GM23338 (cell line): ENCODE measurements around the gene KIAA1328. TPM values are rescaled to one million over a fixed set of nuclear protein-coding genes. Genes with fewer than 3 reads are reported as not detected.

Experiments
- ATAC-seq: fragments of 200-7000 bp; cut with Tn5 transposase; 3 replicates; pipeline ENCODE4 v1.9.1; 2020
- DNase-seq: peaks from one replicate; pipeline ENCODE4 v3.0.0-alpha.2; 2015; ENCODE audit warnings: low spot score
- H2AFZ ChIP-seq: fragments of 200-600 bp; sonication (generic); 2 replicates; pipeline ENCODE4 v1.8.0; 2016; ENCODE audit warnings: antibody characterized with exemption, mild to moderate bottlenecking, moderate library complexity
- H3F3A ChIP-seq: fragments of 200-600 bp; sonication (generic); replicated peaks from 2 replicates; pipeline ENCODE4 v1.8.0; 2017; ENCODE audit warnings: antibody characterized with exemption, mixed run types, low read depth
- H3K27ac ChIP-seq: fragments of 200-600 bp; sonication (generic); 2 replicates; pipeline ENCODE4 v1.6.1; 2016; ENCODE audit warnings: low read depth
- H3K27me3 ChIP-seq: fragments of 200-600 bp; sonication (generic); 2 replicates; pipeline ENCODE4 v1.8.0; 2016; ENCODE audit warnings: mild to moderate bottlenecking, mixed run types, moderate library complexity; ENCODE audit not compliant: insufficient read depth
- H3K36me3 ChIP-seq: fragments of 200-600 bp; sonication (generic); 2 replicates; pipeline ENCODE4 v1.8.0; 2016; ENCODE audit warnings: mild to moderate bottlenecking; ENCODE audit not compliant: insufficient read depth
- H3K4me1 ChIP-seq: fragments of 200-600 bp; sonication (generic); 2 replicates; pipeline ENCODE4 v1.8.0; 2016; ENCODE audit warnings: mild to moderate bottlenecking, moderate library complexity; ENCODE audit not compliant: insufficient read depth
- H3K4me2 ChIP-seq: fragments of 200-600 bp; sonication (generic); 2 replicates; pipeline ENCODE4 v1.7.1; 2017; ENCODE audit warnings: mixed run types
- H3K4me3 ChIP-seq: fragments of 200-600 bp; sonication (generic); 2 replicates; pipeline ENCODE4 v1.6.1; 2016; ENCODE audit warnings: mixed run types
- H3K79me2 ChIP-seq: fragments of 200-600 bp; sonication (generic); replicated peaks from 2 replicates; pipeline ENCODE4 v1.8.0; 2017; ENCODE audit warnings: mild to moderate bottlenecking; ENCODE audit not compliant: insufficient read depth
- H3K9me2 ChIP-seq: fragments of 200-600 bp; sonication (generic); 2 replicates; pipeline ENCODE4 v1.8.0; 2017; ENCODE audit not compliant: insufficient read depth
- H4K20me1 ChIP-seq: fragments of 200-600 bp; sonication (generic); replicated peaks from 2 replicates; pipeline ENCODE4 v1.8.0; 2017; ENCODE audit warnings: mild to moderate bottlenecking; ENCODE audit not compliant: insufficient read depth
- H3K27ac Mint-ChIP-seq: 2 replicates; pipeline ENCODE4 v1.8.0; 2020; ENCODE audit warnings: inconsistent platforms, mild to moderate bottlenecking, moderate library complexity, mixed read lengths
- H3K27me3 Mint-ChIP-seq: 3 replicates; pipeline ENCODE4 v1.8.0; 2022; ENCODE audit warnings: low read depth, mild to moderate bottlenecking, moderate library complexity, mixed read lengths, inconsistent platforms; ENCODE audit not compliant: insufficient read depth, poor library complexity
- H3K36me3 Mint-ChIP-seq: 3 replicates; pipeline ENCODE4 v1.8.0; 2021; ENCODE audit warnings: low read depth, mild to moderate bottlenecking, inconsistent platforms, moderate library complexity, mixed read lengths
- H3K4me1 Mint-ChIP-seq: 3 replicates; pipeline ENCODE4 v1.8.0; 2020; ENCODE audit warnings: mild to moderate bottlenecking, inconsistent platforms, mixed read lengths
- H3K4me3 Mint-ChIP-seq: 3 replicates; pipeline ENCODE4 v1.8.0; 2021; ENCODE audit warnings: moderate library complexity, mild to moderate bottlenecking, inconsistent platforms, mixed read lengths
- H3K9me3 Mint-ChIP-seq: 3 replicates; pipeline ENCODE4 v1.8.0; 2020; ENCODE audit warnings: moderate library complexity, mild to moderate bottlenecking, inconsistent platforms, mixed read lengths
- CREB1 ChIP-seq: fragments of 250-450 bp; sonication (Bioruptor Pico); IDR thresholded peaks from 2 replicates; pipeline ENCODE4 v1.5.0; 2020; ENCODE audit warnings: low read depth, mild to moderate bottlenecking, moderate library complexity
- EZH2 ChIP-seq: fragments of 200-600 bp; sonication (generic); IDR thresholded peaks from one replicate; pipeline ENCODE4 v1.8.0; 2017; ENCODE audit warnings: antibody characterized with exemption, mild to moderate bottlenecking, low read depth; ENCODE audit not compliant: unreplicated experiment
- EZH2phosphoT487 ChIP-seq: fragments of 200-600 bp; sonication (generic); IDR thresholded peaks from one replicate; pipeline ENCODE4 v1.8.1; 2018; ENCODE audit warnings: antibody characterized with exemption; ENCODE audit not compliant: unreplicated experiment
- JUNB ChIP-seq: IDR thresholded peaks from one replicate; pipeline ENCODE4 v1.6.1; 2016; ENCODE audit warnings: antibody characterized with exemption; ENCODE audit not compliant: unreplicated experiment
- NANOG ChIP-seq: IDR thresholded peaks from 2 replicates; pipeline ENCODE4 v1.6.1; 2016; ENCODE audit warnings: antibody characterized with exemption, borderline replicate concordance
- POLR2AphosphoS5 ChIP-seq: IDR thresholded peaks from 2 replicates; pipeline ENCODE4 v1.6.1; 2016; ENCODE audit warnings: antibody characterized with exemption, low read depth
- STAT1 ChIP-seq: IDR thresholded peaks from one replicate; pipeline ENCODE4 v1.6.1; 2016; ENCODE audit warnings: antibody characterized with exemption; ENCODE audit not compliant: unreplicated experiment
- ZNF114 ChIP-seq: fragments of 250-450 bp; sonication (Bioruptor Pico); IDR thresholded peaks from 2 replicates; pipeline ENCODE4 v1.5.0; 2020; ENCODE audit warnings: mild to moderate bottlenecking, moderate library complexity
- ZNF331 ChIP-seq: fragments of 250-450 bp; sonication (Bioruptor Pico); IDR thresholded peaks from 2 replicates; pipeline ENCODE4 v1.5.0; 2020; ENCODE audit warnings: low read depth, mild to moderate bottlenecking, moderate library complexity
- polyA plus RNA-seq: library from polyadenylated mRNA; unstranded; fragments of >200 nt; fragmentation: Nextera tagmentation; extraction: Ambion mirVana; gene quantifications from 2 replicates; pipeline ENCODE4 v1.2.1, GENCODE V29; 2016
- total RNA-seq: library from RNA; depleted of rRNA; stranded (reverse); fragments of >200 nt; shearing (Covaris generic); gene quantifications from 2 replicates; pipeline ENCODE4 v1.2.3, GENCODE V29; 2014
- TF ChIP-seq, protein P1 (sequence below): IDR thresholded peaks from 2 replicates; pipeline ENCODE4 v1.6.1; 2016; ENCODE audit warnings: antibody characterized with exemption
- TF ChIP-seq, protein P2 (sequence below): IDR thresholded peaks from one replicate; pipeline ENCODE4 v1.6.1; 2018; ENCODE audit warnings: antibody characterized with exemption; ENCODE audit not compliant: unreplicated experiment
- TF ChIP-seq, protein P3 (sequence below), 2 experiments: fragments of 200-600 bp in 1 of 2; sonication (generic) in 1 of 2; conservative IDR thresholded peaks; 2 replicates each; pipeline versions ENCODE4 v1.5.1 to v1.6.1; 2016 to 2017; ENCODE audit warnings: antibody characterized with exemption in 2 of 2, low read depth in 2 of 2, mild to moderate bottlenecking in 2 of 2, moderate library complexity in 1 of 2
- TF ChIP-seq, protein P4 (sequence below): fragments of 250-450 bp; sonication (Bioruptor Pico); IDR thresholded peaks from 2 replicates; pipeline ENCODE4 v1.5.0; 2020; ENCODE audit warnings: mild to moderate bottlenecking, moderate library complexity

The KIAA1328 gene
- total and polyA plus RNA-seq, 2 experiments from 2014 or later, result 5.2 to 8.4 TPM

DNA sequence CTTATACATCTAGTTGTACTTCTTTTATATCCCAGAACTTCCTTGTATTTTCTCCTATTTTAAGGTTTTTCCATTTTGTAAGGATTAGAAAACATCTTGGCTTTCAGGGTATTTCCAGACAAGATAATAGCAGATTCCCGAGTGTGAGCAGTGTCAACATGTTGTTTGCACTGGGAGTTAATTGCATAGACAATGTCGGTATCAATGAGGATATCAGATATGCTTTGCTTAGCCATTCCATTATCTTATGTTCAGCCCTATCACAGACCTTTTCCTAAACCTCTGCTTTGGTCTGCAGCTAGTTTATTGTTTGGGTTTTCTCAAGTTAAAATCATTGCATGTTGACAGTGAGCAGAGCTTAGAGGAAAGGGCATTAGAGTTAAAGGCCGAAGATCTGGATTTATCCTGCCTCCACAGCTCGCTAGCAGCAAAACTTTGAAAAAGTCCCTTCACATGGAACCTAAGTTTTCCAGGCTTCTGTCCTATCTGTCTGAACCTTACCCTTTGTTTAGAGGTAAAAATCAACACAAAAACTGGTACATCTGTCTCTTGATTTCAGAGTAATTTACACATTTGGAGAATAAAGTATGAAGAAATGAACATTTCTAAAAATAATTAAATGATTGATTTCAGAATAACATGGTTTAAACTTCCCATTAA lies 355.4 kb downstream of the KIAA1328 start:
- Histone ChIP-seq H3K4me1 (no peaks in the 10 kb centered on the region; the same call in 1 of the 2 replicates), H4K20me1 (no peaks in the 10 kb centered on the region), H3K4me3 (no peak overlapping the region), H2AFZ (no peak overlapping the region), H3F3A (no peaks in the 10 kb centered on the region), H3K79me2 (no peaks in the 10 kb centered on the region), H3K27me3 (no peaks in the 10 kb centered on the region), H3K4me2 (no peak overlapping the region), H3K27ac (no peak overlapping the region), H3K36me3 (no peaks in the 10 kb centered on the region), H3K9me2 (no peaks in the 10 kb centered on the region)
- ATAC-seq (no peak), DNase-seq (no peak)
- H3K9me3 Mint-ChIP-seq, result no peaks in the 10 kb centered on the region
- TF ChIP-seq EZH2, result no peak
- no peak for TF ChIP-seq ZNF331 (CRISPR knock-in tag)
- TF ChIP-seq, protein P1, sequence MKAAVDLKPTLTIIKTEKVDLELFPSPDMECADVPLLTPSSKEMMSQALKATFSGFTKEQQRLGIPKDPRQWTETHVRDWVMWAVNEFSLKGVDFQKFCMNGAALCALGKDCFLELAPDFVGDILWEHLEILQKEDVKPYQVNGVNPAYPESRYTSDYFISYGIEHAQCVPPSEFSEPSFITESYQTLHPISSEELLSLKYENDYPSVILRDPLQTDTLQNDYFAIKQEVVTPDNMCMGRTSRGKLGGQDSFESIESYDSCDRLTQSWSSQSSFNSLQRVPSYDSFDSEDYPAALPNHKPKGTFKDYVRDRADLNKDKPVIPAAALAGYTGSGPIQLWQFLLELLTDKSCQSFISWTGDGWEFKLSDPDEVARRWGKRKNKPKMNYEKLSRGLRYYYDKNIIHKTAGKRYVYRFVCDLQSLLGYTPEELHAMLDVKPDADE, result no peak
- no peak for TF ChIP-seq STAT1
- TF ChIP-seq, protein P2, sequence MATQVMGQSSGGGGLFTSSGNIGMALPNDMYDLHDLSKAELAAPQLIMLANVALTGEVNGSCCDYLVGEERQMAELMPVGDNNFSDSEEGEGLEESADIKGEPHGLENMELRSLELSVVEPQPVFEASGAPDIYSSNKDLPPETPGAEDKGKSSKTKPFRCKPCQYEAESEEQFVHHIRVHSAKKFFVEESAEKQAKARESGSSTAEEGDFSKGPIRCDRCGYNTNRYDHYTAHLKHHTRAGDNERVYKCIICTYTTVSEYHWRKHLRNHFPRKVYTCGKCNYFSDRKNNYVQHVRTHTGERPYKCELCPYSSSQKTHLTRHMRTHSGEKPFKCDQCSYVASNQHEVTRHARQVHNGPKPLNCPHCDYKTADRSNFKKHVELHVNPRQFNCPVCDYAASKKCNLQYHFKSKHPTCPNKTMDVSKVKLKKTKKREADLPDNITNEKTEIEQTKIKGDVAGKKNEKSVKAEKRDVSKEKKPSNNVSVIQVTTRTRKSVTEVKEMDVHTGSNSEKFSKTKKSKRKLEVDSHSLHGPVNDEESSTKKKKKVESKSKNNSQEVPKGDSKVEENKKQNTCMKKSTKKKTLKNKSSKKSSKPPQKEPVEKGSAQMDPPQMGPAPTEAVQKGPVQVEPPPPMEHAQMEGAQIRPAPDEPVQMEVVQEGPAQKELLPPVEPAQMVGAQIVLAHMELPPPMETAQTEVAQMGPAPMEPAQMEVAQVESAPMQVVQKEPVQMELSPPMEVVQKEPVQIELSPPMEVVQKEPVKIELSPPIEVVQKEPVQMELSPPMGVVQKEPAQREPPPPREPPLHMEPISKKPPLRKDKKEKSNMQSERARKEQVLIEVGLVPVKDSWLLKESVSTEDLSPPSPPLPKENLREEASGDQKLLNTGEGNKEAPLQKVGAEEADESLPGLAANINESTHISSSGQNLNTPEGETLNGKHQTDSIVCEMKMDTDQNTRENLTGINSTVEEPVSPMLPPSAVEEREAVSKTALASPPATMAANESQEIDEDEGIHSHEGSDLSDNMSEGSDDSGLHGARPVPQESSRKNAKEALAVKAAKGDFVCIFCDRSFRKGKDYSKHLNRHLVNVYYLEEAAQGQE, result no peak
- TF ChIP-seq, protein P3, sequence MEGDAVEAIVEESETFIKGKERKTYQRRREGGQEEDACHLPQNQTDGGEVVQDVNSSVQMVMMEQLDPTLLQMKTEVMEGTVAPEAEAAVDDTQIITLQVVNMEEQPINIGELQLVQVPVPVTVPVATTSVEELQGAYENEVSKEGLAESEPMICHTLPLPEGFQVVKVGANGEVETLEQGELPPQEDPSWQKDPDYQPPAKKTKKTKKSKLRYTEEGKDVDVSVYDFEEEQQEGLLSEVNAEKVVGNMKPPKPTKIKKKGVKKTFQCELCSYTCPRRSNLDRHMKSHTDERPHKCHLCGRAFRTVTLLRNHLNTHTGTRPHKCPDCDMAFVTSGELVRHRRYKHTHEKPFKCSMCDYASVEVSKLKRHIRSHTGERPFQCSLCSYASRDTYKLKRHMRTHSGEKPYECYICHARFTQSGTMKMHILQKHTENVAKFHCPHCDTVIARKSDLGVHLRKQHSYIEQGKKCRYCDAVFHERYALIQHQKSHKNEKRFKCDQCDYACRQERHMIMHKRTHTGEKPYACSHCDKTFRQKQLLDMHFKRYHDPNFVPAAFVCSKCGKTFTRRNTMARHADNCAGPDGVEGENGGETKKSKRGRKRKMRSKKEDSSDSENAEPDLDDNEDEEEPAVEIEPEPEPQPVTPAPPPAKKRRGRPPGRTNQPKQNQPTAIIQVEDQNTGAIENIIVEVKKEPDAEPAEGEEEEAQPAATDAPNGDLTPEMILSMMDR (conservative IDR thresholded peaks at IDR 0.05; ENCODE audit: low read depth in 2 of 2), result no peak
- no peak for TF ChIP-seq JUNB
- TF ChIP-seq, protein P4, sequence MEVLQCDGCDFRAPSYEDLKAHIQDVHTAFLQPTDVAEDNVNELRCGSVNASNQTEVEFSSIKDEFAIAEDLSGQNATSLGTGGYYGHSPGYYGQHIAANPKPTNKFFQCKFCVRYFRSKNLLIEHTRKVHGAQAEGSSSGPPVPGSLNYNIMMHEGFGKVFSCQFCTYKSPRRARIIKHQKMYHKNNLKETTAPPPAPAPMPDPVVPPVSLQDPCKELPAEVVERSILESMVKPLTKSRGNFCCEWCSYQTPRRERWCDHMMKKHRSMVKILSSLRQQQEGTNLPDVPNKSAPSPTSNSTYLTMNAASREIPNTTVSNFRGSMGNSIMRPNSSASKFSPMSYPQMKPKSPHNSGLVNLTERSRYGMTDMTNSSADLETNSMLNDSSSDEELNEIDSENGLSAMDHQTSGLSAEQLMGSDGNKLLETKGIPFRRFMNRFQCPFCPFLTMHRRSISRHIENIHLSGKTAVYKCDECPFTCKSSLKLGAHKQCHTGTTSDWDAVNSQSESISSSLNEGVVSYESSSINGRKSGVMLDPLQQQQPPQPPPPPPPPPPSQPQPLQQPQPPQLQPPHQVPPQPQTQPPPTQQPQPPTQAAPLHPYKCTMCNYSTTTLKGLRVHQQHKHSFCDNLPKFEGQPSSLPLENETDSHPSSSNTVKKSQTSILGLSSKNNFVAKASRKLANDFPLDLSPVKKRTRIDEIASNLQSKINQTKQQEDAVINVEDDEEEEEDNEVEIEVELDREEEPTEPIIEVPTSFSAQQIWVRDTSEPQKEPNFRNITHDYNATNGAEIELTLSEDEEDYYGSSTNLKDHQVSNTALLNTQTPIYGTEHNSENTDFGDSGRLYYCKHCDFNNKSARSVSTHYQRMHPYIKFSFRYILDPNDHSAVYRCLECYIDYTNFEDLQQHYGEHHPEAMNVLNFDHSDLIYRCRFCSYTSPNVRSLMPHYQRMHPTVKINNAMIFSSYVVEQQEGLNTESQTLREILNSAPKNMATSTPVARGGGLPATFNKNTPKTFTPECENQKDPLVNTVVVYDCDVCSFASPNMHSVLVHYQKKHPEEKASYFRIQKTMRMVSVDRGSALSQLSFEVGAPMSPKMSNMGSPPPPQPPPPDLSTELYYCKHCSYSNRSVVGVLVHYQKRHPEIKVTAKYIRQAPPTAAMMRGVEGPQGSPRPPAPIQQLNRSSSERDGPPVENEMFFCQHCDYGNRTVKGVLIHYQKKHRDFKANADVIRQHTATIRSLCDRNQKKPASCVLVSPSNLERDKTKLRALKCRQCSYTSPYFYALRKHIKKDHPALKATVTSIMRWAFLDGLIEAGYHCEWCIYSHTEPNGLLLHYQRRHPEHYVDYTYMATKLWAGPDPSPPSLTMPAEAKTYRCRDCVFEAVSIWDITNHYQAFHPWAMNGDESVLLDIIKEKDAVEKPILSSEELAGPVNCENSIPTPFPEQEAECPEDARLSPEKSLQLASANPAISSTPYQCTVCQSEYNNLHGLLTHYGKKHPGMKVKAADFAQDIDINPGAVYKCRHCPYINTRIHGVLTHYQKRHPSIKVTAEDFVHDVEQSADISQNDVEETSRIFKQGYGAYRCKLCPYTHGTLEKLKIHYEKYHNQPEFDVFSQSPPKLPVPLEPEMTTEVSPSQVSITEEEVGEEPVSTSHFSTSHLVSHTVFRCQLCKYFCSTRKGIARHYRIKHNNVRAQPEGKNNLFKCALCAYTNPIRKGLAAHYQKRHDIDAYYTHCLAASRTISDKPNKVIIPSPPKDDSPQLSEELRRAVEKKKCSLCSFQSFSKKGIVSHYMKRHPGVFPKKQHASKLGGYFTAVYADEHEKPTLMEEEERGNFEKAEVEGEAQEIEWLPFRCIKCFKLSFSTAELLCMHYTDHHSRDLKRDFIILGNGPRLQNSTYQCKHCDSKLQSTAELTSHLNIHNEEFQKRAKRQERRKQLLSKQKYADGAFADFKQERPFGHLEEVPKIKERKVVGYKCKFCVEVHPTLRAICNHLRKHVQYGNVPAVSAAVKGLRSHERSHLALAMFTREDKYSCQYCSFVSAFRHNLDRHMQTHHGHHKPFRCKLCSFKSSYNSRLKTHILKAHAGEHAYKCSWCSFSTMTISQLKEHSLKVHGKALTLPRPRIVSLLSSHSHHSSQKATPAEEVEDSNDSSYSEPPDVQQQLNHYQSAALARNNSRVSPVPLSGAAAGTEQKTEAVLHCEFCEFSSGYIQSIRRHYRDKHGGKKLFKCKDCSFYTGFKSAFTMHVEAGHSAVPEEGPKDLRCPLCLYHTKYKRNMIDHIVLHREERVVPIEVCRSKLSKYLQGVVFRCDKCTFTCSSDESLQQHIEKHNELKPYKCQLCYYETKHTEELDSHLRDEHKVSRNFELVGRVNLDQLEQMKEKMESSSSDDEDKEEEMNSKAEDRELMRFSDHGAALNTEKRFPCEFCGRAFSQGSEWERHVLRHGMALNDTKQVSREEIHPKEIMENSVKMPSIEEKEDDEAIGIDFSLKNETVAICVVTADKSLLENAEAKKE (CRISPR knock-in tag), result no peak
- TF ChIP-seq EZH2phosphoT487, result no peak
- TF ChIP-seq POLR2AphosphoS5, result no peak
- no peak for TF ChIP-seq NANOG
- TF ChIP-seq ZNF114 (CRISPR knock-in tag), result no peak
- TF ChIP-seq CREB1 (CRISPR knock-in tag), result no peak
- H3K4me3 Mint-ChIP-seq, result no peak overlapping the region
- H3K4me1 Mint-ChIP-seq, result peaks cover 2% of the 10 kb centered on the region; the same call in 2 of the 3 replicates
- no peak overlapping the region for H3K27ac Mint-ChIP-seq
- peaks cover 3% of the 10 kb centered on the region for H3K27me3 Mint-ChIP-seq
- no peaks in the 10 kb centered on the region for H3K36me3 Mint-ChIP-seq
